ENCODE results near the gene RBM47. TPM values are rescaled to one million over a fixed set of nuclear protein-coding genes. Genes with fewer than 3 reads are reported as not detected.

The RBM47 gene
- total and polyA plus RNA-seq, 2 donors (not counting 1 experiment from before 2014, with no cell fraction given) = 0.14 to 1.8 TPM

GRCh38 chr4:40427128-40427527, 202.5 kb downstream of the RBM47 start:
- Histone ChIP-seq H3K4me2 (ENCODE audit: extremely low read depth, insufficient read depth, low read length) (no peak overlapping the region), H3K27ac (ENCODE audit: insufficient read depth, low read length) (no peak overlapping the region), H3K9me3 (ENCODE audit: control insufficient read depth, insufficient read depth, low read depth, low read length) (no peaks in the 10 kb centered on the region), H3K4me1 (ENCODE audit: control insufficient read depth, extremely low read depth, insufficient read depth, low read length) (no peaks in the 10 kb centered on the region), H3K27me3 (ENCODE audit: control insufficient read depth, insufficient read depth, low read length) (peaks cover 2% of the 10 kb centered on the region), H2AFZ (ENCODE audit: low read length) (no peak overlapping the region), H3K79me2 (ENCODE audit: control insufficient read depth, insufficient read depth, low read length) (no peaks in the 10 kb centered on the region), H3K4me3 (replicated peaks in 1 of 4; ENCODE audit: control extremely low read depth in 1 of 4, insufficient read depth in 1 of 4, low read depth in 3 of 4, low read length in 4 of 4) (no peak overlapping the region), H3K9ac (ENCODE audit: insufficient read depth, low read length) (no peak overlapping the region), H3K36me3 (ENCODE audit: control insufficient read depth, insufficient read depth, low read length) (no peaks in the 10 kb centered on the region), H4K20me1 (ENCODE audit: control insufficient read depth, extremely low read depth, insufficient read depth, low read length) (no peaks in the 10 kb centered on the region)
- TF ChIP-seq EZH2 (IDR thresholded peaks at IDR 0.05; ENCODE audit: low read length, missing control alignments) = no peak
- TF ChIP-seq CTCF (conservative IDR thresholded peaks at IDR 0.05 in 1 of 2, IDR thresholded peaks at IDR 0.05 in 1 of 2; ENCODE audit: low read depth in 1 of 2, low read length in 2 of 2) = no peak
- DNase-seq (ENCODE audit: low read depth in 2 of 2) = no peak

- Histone ChIP-seq H3K27ac (ENCODE audit: insufficient read depth, low read length) (no peak overlapping the region), H3K79me2 (ENCODE audit: control insufficient read depth, insufficient read depth, low read length) (no peaks in the 10 kb centered on the region), H3K27me3 (ENCODE audit: control insufficient read depth, insufficient read depth, low read length) (peaks cover 2% of the 10 kb centered on the region), H3K9ac (ENCODE audit: insufficient read depth, low read length) (no peak overlapping the region), H3K4me1 (ENCODE audit: control insufficient read depth, extremely low read depth, insufficient read depth, low read length) (no peaks in the 10 kb centered on the region), H4K20me1 (ENCODE audit: control insufficient read depth, extremely low read depth, insufficient read depth, low read length) (no peaks in the 10 kb centered on the region), H3K4me2 (ENCODE audit: extremely low read depth, insufficient read depth, low read length) (no peak overlapping the region), H3K9me3 (ENCODE audit: control insufficient read depth, insufficient read depth, low read depth, low read length) (no peaks in the 10 kb centered on the region), H3K36me3 (ENCODE audit: control insufficient read depth, insufficient read depth, low read length) (no peaks in the 10 kb centered on the region), H3K4me3 (replicated peaks in 1 of 4; ENCODE audit: control extremely low read depth in 1 of 4, insufficient read depth in 1 of 4, low read depth in 3 of 4, low read length in 4 of 4) (no peak overlapping the region), H2AFZ (ENCODE audit: low read length) (no peak overlapping the region)
- TF ChIP-seq EZH2 (IDR thresholded peaks at IDR 0.05; ENCODE audit: low read length, missing control alignments) = no peak
- no peak for TF ChIP-seq CTCF (conservative IDR thresholded peaks at IDR 0.05 in 1 of 2, IDR thresholded peaks at IDR 0.05 in 1 of 2; ENCODE audit: low read depth in 1 of 2, low read length in 2 of 2)
- no peak for DNase-seq (ENCODE audit: low read depth in 2 of 2)
These were observed 203.7 kb downstream of the RBM47 start for GRCh38 chr4:40425799-40426574.

GRCh38 chr4:40423735-40424134, 205.9 kb downstream of the RBM47 start:
- no peaks in the 10 kb centered on the region for H4K20me1 ChIP-seq (ENCODE audit: control insufficient read depth, extremely low read depth, insufficient read depth, low read length)

More at GRCh38 chr4:40423735-40424134, 205.9 kb downstream of the RBM47 start:
- Histone ChIP-seq H3K79me2 (ENCODE audit: control insufficient read depth, insufficient read depth, low read length) (no peaks in the 10 kb centered on the region), H3K9me3 (ENCODE audit: control insufficient read depth, insufficient read depth, low read depth, low read length) (no peaks in the 10 kb centered on the region), H2AFZ (ENCODE audit: low read length) (no peak overlapping the region), H3K9ac (ENCODE audit: insufficient read depth, low read length) (no peak overlapping the region), H3K27ac (ENCODE audit: insufficient read depth, low read length) (no peak overlapping the region), H3K27me3 (ENCODE audit: control insufficient read depth, insufficient read depth, low read length) (peaks cover 2% of the 10 kb centered on the region), H3K4me3 (replicated peaks in 1 of 4; ENCODE audit: control extremely low read depth in 1 of 4, insufficient read depth in 1 of 4, low read depth in 3 of 4, low read length in 4 of 4) (no peak overlapping the region), H3K4me1 (ENCODE audit: control insufficient read depth, extremely low read depth, insufficient read depth, low read length) (no peaks in the 10 kb centered on the region), H3K4me2 (ENCODE audit: extremely low read depth, insufficient read depth, low read length) (no peak overlapping the region), H3K36me3 (ENCODE audit: control insufficient read depth, insufficient read depth, low read length) (no peaks in the 10 kb centered on the region)
- TF ChIP-seq EZH2 (IDR thresholded peaks at IDR 0.05; ENCODE audit: low read length, missing control alignments) (no peak), CTCF (conservative IDR thresholded peaks at IDR 0.05 in 1 of 2, IDR thresholded peaks at IDR 0.05 in 1 of 2; ENCODE audit: low read depth in 1 of 2, low read length in 2 of 2) (no peak)
- peak; percentile 52 to 64 for DNase-seq (ENCODE audit: low read depth in 2 of 2)
